Endodermal cell (in vitro differentiated cells): ENCODE results near the gene ZNF546. TPM values are rescaled to one million over a fixed set of nuclear protein-coding genes. Genes with fewer than 3 reads are reported as not detected.

ENCODE experiments used
- DNase-seq: peaks from one replicate; pipeline ENCODE4 v3.0.0-alpha.2; 2017
- H3K27ac ChIP-seq: 2 replicates; pipeline ENCODE4 v1.5.1; 2013; ENCODE audit warnings: mild to moderate bottlenecking, low read depth, low read length, moderate library complexity
- H3K27me3 ChIP-seq: 2 replicates; pipeline ENCODE4 v1.6.1; 2013; ENCODE audit warnings: mild to moderate bottlenecking, low read length, moderate library complexity; ENCODE audit not compliant: insufficient read depth, control insufficient read depth, poor library complexity, severe bottlenecking
- H3K36me3 ChIP-seq: 2 replicates; pipeline ENCODE4 v1.7.0; 2013; ENCODE audit warnings: mild to moderate bottlenecking, low read length, moderate library complexity; ENCODE audit not compliant: control insufficient read depth, insufficient read depth
- H3K4me1 ChIP-seq: one replicate; pipeline ENCODE4 v1.7.0; 2013; ENCODE audit warnings: low read length; ENCODE audit not compliant: control insufficient read depth, insufficient read depth
- H3K4me3 ChIP-seq: 2 replicates; pipeline ENCODE4 v1.5.1; 2013; ENCODE audit warnings: mild to moderate bottlenecking, low read length, moderate library complexity
- H3K9ac ChIP-seq: 2 replicates; pipeline ENCODE4 v1.6.1; 2013; ENCODE audit warnings: mild to moderate bottlenecking, low read length, moderate library complexity; ENCODE audit not compliant: poor library complexity, severe bottlenecking; ENCODE audit errors: extremely low read depth
- H3K9me3 ChIP-seq: 2 replicates; pipeline ENCODE4 v1.6.1; 2013; ENCODE audit warnings: mild to moderate bottlenecking, low read length, moderate library complexity; ENCODE audit not compliant: control insufficient read depth
- H3K27ac Mint-ChIP-seq: 2 replicates; pipeline ENCODE4 v1.8.0; 2020; ENCODE audit warnings: mixed read lengths
- H3K27me3 Mint-ChIP-seq: 2 replicates; pipeline ENCODE4 v1.8.0; 2021; ENCODE audit warnings: mild to moderate bottlenecking, mixed read lengths; ENCODE audit not compliant: insufficient read depth
- H3K36me3 Mint-ChIP-seq: 2 replicates; pipeline ENCODE4 v1.8.0; 2020; ENCODE audit warnings: low read depth, mixed read lengths
- H3K4me1 Mint-ChIP-seq: 2 replicates; pipeline ENCODE4 v1.8.0; 2020; ENCODE audit warnings: mixed read lengths
- H3K4me3 Mint-ChIP-seq: 2 replicates; pipeline ENCODE4 v1.8.0; 2020; ENCODE audit warnings: mild to moderate bottlenecking, moderate library complexity, mixed read lengths
- H3K9me3 Mint-ChIP-seq: 2 replicates; pipeline ENCODE4 v1.8.0; 2020; ENCODE audit warnings: mild to moderate bottlenecking, mixed read lengths
- CTCF ChIP-seq: fragments of 200-600 bp; sonication (generic); conservative IDR thresholded peaks from 2 replicates; pipeline ENCODE4 v1.5.0; 2021; ENCODE audit warnings: antibody characterized with exemption, mild to moderate bottlenecking
- WGBS, 2 experiments: methylation state at CpG; one replicate each; pipeline versions ENCODE4 v1.1.5 to v1.1.7; 2013; ENCODE audit warnings: missing lambda C conversion rate in 2 of 2, mixed read lengths in 1 of 2; ENCODE audit not compliant: insufficient coverage in 1 of 2, insufficient read length in 1 of 2; 5-methylcytosine and 5-hydroxymethylcytosine counted together
- long read RNA-seq, 4 experiments: library from polyadenylated mRNA in 2 of 4; library from RNA in 1 of 4; library from capped mRNA in 1 of 4; stranded (forward) in 3 of 4; unstranded in 1 of 4; transcript quantifications; one replicate each; pipeline ENCODE4 v2.0.0, GENCODE V29; 2020 to 2021; ENCODE audit warnings: inconsistent platforms in 1 of 4
- polyA plus RNA-seq, 2 experiments: library from polyadenylated mRNA; stranded (reverse); fragments of 50-300 nt; gene quantifications; one replicate each; pipeline ENCODE4 v1.2.3, GENCODE V29; 2013
- total RNA-seq, 2 donors: library from RNA; stranded (reverse); fragmentation: NEBNext Ultra II Directional in 1 of 2; extraction: Animal tissue kit (Norgen Biotek cat#: 25700) in 1 of 2; gene quantifications; 2 replicates in 1 of 2; 3 replicates in 1 of 2; pipeline ENCODE4 v1.2.1, GENCODE V29; 2021

Gene ZNF546
- total RNA-seq: 1 to 10 TPM; 2.5 to 4.6 TPM
- 2.4 TPM for polyA plus RNA-seq (2013, experiment 1 of 2)
- polyA plus RNA-seq (2013, experiment 2 of 2): 2.0 TPM
- long read RNA-seq, experiment 1: 0 reads
- long read RNA-seq, experiment 2: 0 reads
- long read RNA-seq, experiment 3, partial matches to known transcripts: 0 of 5 reads
- long read RNA-seq, experiment 3, other reads (novel, unspliced or antisense): 2 of 5 reads
- long read RNA-seq, experiment 4, partial matches to known transcripts: 0 of 1 reads
- long read RNA-seq, experiment 4, other reads (novel, unspliced or antisense): 1 of 1 reads

GRCh38 chr19:39996811-39997637 is at the start of gene ZNF546:
Gene ZNF546, plus strand, starts transcription at chr19:39997060. Its CDS starts 1,267 bp downstream, at chr19:39998327.
- Histone ChIP-seq H3K27ac (no peak within 1 kb of the TSS), H3K4me1 (no peaks in the 10 kb centered on the region), H3K36me3 (no peaks in the 10 kb centered on the region), H3K9ac (peak within 1 kb of the TSS; percentile 55), H3K27me3 (no peaks in the 10 kb centered on the region), H3K4me3 (peak within 1 kb of the TSS; percentile 92), H3K9me3 (peaks cover 28% of the 10 kb centered on the region)
- no peak for TF ChIP-seq CTCF
- peaks cover 8% of the 10 kb centered on the region for H3K4me1 Mint-ChIP-seq
- WGBS, 2 experiments: 11 to 51% methylated on average over 10 to 53 of the region's 53 CpGs
- DNase-seq: peak; percentile 93
- peaks cover 8% of the 10 kb centered on the region for H3K36me3 Mint-ChIP-seq
- H3K4me3 Mint-ChIP-seq: peak within 1 kb of the TSS; percentile 84
- peak within 1 kb of the TSS; percentile 86 for H3K27ac Mint-ChIP-seq
- no peaks in the 10 kb centered on the region for H3K27me3 Mint-ChIP-seq
- H3K9me3 Mint-ChIP-seq: peaks cover 31% of the 10 kb centered on the region

GRCh38 chr19:39949026-39949747 is 47.7 kb upstream of the ZNF546 start:
- Histone ChIP-seq H3K9ac (no peak overlapping the region), H3K36me3 (no peaks in the 10 kb centered on the region), H3K27me3 (no peaks in the 10 kb centered on the region), H3K4me1 (no peaks in the 10 kb centered on the region), H3K4me3 (no peak overlapping the region), H3K27ac (no peak overlapping the region), H3K9me3 (no peaks in the 10 kb centered on the region)
- Mint-ChIP-seq H3K27me3 (no peaks in the 10 kb centered on the region), H3K4me1 (peaks cover 2% of the 10 kb centered on the region), H3K36me3 (no peaks in the 10 kb centered on the region), H3K27ac (no peak overlapping the region), H3K9me3 (no peaks in the 10 kb centered on the region), H3K4me3 (no peak overlapping the region)
- no peak for TF ChIP-seq CTCF
- 79% methylated on average over 2 of the region's 2 CpGs; no CpG with 5 or more reads in 1 of the 2 experiments for WGBS, 2 experiments
- DNase-seq: no peak

GRCh38 chr19:39951065-39951650 is 45.7 kb upstream of the ZNF546 start:
- no peaks in the 10 kb centered on the region for H3K4me1 ChIP-seq
- Mint-ChIP-seq H3K4me3 (no peak overlapping the region), H3K36me3 (no peaks in the 10 kb centered on the region), H3K27me3 (no peaks in the 10 kb centered on the region), H3K27ac (no peak overlapping the region), H3K9me3 (no peaks in the 10 kb centered on the region), H3K4me1 (no peaks in the 10 kb centered on the region)
- 83 to 100% methylated on average over 2 of the region's 2 CpGs for WGBS, 2 experiments
- DNase-seq: no peak
- H3K4me3 ChIP-seq: no peak overlapping the region
- no peaks in the 10 kb centered on the region for H3K27me3 ChIP-seq
- H3K27ac ChIP-seq: no peak overlapping the region
- no peak for TF ChIP-seq CTCF
- no peak overlapping the region for H3K9ac ChIP-seq
- no peaks in the 10 kb centered on the region for H3K36me3 ChIP-seq
- no peaks in the 10 kb centered on the region for H3K9me3 ChIP-seq
